HG02852 (cell line): ENCODE data around the gene MSTO1.
"Not testable (repeated sequence)": the region's sequence is repeated elsewhere in the genome, so short reads cannot be mapped to it uniquely, and the experiment has no call there.

ENCODE experiments used
- ATAC-seq: cut with Tn5 transposase; IDR thresholded peaks from one replicate; pipeline ENCODE4 v1.9.1; 2021; ENCODE audit warnings: mild to moderate bottlenecking, moderate library complexity; ENCODE audit not compliant: unreplicated experiment

Gene MSTO1

GRCh38 chr1:155610257-155610647, 234 bp downstream of the MSTO1 start:
- peak; percentile 25 for ATAC-seq

DNA sequence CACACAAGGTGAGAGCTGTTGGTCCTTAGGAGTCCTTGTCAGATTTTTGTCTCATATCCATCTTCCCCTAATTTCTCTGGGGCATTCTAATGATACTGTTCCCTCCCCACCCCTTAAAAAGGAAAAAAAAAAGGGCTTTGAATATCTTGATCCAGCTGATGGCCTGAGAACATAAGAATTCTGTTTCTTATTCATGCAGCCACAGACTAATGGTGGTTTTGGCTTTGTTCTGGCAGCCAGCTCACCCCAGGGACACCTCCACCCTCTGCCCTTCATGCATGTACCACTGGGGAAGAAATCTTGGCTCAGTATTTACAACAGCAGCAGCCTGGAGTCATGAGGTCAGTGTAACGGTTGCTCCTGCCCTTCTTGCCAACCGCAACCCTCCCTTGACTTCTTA, 3.2 kb downstream of the MSTO1 start:
- ATAC-seq = not testable (repeated sequence)

DNA sequence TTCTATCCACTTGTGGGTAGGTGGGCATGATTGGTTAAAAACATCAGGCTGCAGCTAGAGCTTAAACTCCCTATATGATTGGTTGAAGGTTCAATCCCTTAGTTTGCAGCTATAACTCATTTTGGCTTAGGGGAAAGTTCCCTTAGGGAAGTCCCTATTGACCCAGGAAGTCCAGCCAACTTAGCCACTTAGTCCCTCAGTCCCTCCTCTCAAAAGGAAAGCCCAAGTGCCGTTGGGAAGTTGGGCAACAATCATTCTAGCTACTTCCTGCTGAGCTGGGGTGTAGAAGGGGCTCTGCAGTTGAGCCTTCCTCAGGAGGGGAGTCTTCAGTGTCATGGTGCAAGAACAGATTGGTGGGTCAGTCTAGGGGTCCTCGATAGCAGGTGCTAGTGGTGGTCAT, 12.2 kb downstream of the MSTO1 start:
- no peak for ATAC-seq

DNA sequence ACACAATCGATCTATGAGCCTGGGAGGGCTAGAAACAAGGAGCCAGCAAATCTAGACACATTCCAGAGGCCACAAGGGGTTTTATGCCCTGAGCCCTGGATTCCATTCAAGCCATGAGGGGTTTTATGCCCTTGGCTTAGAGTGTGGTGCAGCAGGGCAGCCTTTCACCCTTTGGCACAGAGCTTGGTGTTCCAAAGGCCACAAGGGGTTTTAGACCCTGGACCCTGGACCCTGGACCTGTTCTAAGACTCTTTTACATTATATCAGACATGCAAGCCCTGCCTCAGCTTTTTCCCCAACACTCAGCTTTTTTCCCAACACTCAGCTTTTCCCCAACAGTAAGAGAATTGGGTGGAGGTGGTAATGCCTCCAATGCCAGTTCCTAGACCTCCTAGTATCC, 13.3 kb downstream of the MSTO1 start:
- no peak for ATAC-seq

- ATAC-seq = not testable (repeated sequence)
Observed at GRCh38 chr1:155626428-155626827, 16.4 kb downstream of the MSTO1 start.

GRCh38 chr1:155636397-155637153, 26.6 kb downstream of the MSTO1 start:
- no peak for ATAC-seq

- no peak for ATAC-seq
Observed at GRCh38 chr1:155640367-155640766, 30.3 kb downstream of the MSTO1 start.

DNA sequence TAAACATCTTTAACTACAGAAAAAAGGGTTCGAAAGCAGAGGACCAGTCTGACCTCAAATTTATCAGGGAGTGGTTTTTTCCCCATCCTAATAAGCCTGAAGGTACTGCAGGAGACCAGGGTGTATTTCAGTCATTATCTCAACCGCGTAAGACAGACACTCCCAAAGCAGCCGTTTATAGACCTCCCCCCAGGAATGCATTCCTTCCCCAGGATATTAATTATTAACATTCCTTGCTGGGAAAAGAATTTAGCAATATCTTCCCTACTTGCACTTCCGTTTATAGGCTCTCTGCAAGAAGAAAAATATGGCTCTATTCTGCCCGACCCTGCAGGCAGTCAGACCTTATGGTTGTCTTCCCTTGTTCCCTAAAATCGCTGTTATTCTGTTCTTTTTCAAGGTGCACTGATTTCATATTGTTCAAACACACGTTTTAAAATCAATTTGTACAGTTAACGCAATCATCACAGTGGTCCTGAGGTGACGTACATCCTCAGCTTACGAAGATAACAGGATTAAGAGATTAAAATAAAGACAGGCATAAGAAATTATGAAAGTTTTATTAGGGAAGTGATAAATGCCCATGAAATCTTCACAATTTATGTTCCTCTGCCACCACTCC, 32.7 kb downstream of the MSTO1 start:
- not testable (repeated sequence) for ATAC-seq

- no peak for ATAC-seq
Observed at GRCh38 chr1:155643230-155643629, 33.2 kb downstream of the MSTO1 start.

GRCh38 chr1:155645034-155645598, 35.1 kb downstream of the MSTO1 start:
- ATAC-seq = no peak

GRCh38 chr1:155645648-155646047, 35.6 kb downstream of the MSTO1 start:
- no peak for ATAC-seq

DNA sequence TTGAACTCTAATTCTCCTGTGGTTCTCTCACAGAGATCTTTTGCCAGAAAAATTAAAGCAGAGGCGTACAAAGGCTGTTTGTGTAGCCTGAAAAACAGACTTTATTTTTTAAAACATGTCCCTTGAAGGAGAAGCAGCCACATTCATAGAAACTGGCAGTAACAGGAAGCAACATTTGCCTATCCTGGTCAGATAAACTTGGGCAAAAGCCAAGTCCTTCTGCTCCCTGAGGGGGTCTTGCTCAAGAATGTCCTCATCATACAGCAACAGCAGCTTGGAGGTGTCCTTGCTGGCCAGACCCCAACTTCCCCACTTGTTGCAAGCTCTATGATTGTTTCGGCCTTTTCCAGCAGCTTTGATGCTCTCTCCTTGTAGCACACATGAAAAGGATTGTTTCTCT, 36.3 kb downstream of the MSTO1 start:
- no peak for ATAC-seq

GRCh38 chr1:155648207-155649147, 38.5 kb downstream of the MSTO1 start:
- ATAC-seq = no peak

DNA sequence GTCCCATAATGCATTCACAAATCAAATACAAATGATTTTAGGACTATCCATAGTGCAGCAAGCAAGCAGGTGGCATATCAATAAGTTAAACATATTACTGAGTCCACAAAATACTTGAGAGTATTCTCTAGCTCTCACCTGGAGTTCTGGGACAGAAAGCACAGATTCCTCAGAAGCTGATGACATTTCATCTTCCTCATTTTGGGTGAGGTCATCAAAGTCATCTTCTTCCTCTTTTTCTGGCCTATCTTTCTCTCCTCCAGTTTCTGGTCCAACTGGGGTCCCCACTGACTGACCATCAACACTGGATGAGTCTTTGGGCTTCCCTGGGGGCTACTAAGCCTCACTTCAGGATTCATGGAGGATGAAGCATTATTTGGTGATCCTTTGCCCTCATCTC, 39.7 kb downstream of the MSTO1 start:
- ATAC-seq = no peak

DNA sequence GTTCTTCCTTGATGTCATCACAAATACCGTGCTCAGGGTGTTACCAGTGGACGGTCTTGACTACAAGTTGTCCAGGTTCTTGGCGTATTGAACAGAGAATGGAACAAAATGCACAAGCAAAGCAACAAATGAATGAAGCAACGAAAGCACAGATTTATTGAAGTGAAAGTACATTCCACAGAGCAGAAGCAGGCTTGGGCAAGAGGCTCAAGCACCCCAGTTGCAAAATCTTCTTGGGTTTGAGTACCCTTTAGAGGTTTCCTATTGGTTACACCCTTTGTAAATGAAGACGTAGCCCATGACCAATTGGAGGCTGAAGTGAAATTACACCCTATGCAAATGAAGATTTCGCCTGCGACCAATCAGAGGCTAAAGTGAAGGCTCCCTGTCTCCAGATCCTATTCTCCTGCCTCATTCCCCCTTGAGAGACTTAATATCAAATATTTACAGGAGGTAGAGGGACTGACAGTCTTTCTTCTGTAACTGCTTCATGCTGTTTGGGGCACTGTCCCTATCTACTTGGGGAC, 40.3 kb downstream of the MSTO1 start:
- ATAC-seq = no peak

- ATAC-seq = no peak
Observed at GRCh38 chr1:155651861-155652661, 42.0 kb downstream of the MSTO1 start.

GRCh38 chr1:155652951-155653350, 42.9 kb downstream of the MSTO1 start:
- no peak for ATAC-seq

- no peak for ATAC-seq
Observed at GRCh38 chr1:155657463-155657862, 47.4 kb downstream of the MSTO1 start.

DNA sequence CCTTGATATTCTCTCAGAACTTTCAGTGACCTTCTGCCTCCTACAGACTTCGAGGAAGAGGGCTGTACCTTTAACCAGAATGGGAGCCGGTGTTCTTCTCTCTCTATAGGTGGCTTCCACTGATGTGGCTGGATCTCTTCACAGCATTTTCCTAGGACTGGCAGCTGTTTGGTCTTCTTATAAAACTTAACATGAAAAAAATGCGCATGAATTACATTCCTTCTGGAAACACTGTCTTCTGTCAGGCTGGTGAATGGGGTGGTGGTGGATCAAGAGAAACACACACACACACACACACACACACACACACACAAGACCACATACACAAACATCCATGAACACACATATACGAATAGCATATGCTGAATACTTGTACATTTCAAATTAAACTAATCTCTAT, 51.2 kb downstream of the MSTO1 start:
- not testable (repeated sequence) for ATAC-seq
